ENCODE data around the gene RNF2. TPM values are rescaled to one million over a fixed set of nuclear protein-coding genes. Genes with fewer than 3 reads are reported as not detected.

Gene RNF2
- polyA plus RNA-seq, 3 donors, result 15.5 to 25.2 (median 19.3) TPM

DNA sequence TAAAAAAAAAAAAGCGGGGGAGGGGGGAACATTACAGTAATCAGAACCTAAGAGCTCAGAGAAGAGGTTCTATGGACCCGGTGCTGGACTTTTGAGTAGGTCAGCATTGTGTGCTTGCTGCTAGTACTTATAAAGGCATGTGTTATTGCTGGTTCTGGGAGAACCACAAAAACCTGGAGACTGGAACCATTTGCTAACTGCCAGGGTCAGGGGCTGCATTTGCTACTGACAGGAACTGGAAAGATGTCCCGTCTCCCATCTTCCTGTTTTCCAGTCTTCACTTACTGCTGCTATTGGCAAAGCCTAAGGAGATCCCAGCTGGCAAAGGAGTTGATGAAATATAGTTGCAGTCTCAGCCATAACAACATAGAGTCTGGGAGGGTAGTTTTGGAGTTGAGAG lies 4.3 kb downstream of the RNF2 start:
- Histone ChIP-seq H3K79me2 (ENCODE audit: insufficient read depth, low read length) (peaks cover 87% of the 10 kb centered on the region), H3K4me3 (replicated peaks in 1 of 3; ENCODE audit: low read depth in 2 of 3, low read length in 3 of 3) (no peak overlapping the region), H3K4me1 (ENCODE audit: control insufficient read depth in 1 of 2, insufficient read depth in 2 of 2, low read length in 2 of 2) (peaks cover 27 to 41% of the 10 kb centered on the region in 2 donors), H4K20me1 (ENCODE audit: insufficient read depth, low read length) (peaks cover 81% of the 10 kb centered on the region), H2AFZ (ENCODE audit: insufficient read depth, low read depth, low read length, poor library complexity, severe bottlenecking) (no peak overlapping the region), H3K27ac (ENCODE audit: low read depth in 1 of 2, low read length in 2 of 2) (no peak overlapping the region), H3K9me3 (replicated peaks in 1 of 2; ENCODE audit: control insufficient read depth in 1 of 2, insufficient read depth in 1 of 2, low read length in 2 of 2) (peaks cover 0 to 3% of the 10 kb centered on the region in 2 donors), H3K36me3 (replicated peaks in 1 of 2; ENCODE audit: control insufficient read depth in 1 of 2, insufficient read depth in 2 of 2, low read length in 2 of 2) (peaks cover 0 to 7% of the 10 kb centered on the region in 2 donors), H3K9ac (ENCODE audit: insufficient read depth, low read length, poor library complexity, severe bottlenecking) (no peak overlapping the region), H3K27me3 (ENCODE audit: control insufficient read depth in 2 of 2, insufficient read depth in 2 of 2, low read length in 2 of 2) (no peaks in the 10 kb centered on the region), H3K4me2 (replicated peaks; ENCODE audit: extremely low read depth, low read length, poor library complexity, severe bottlenecking) (no peak overlapping the region)
- Mint-ChIP-seq H3K9me3 (peaks cover 0 to 4% (median 0%) of the 10 kb centered on the region in 7 donors), H3K36me3 (peaks cover 9 to 17% of the 10 kb centered on the region in 2 donors), H3K4me1 (peaks cover 55% of the 10 kb centered on the region), H3K27me3 (ENCODE audit: low read depth in 3 of 3) (no peaks in the 10 kb centered on the region), H3K27ac (peak overlapping the region in 1 of 7 donors; percentile 11), H3K4me3 (no peak overlapping the region)
- intact Hi-C loops (cut with micrococcal nuclease), result no loop called here
- no peak for DNase-seq
- WGBS (ENCODE audit: insufficient coverage), result 100% methylated on average over 2 of the region's 3 CpGs
- TF ChIP-seq, protein P1, sequence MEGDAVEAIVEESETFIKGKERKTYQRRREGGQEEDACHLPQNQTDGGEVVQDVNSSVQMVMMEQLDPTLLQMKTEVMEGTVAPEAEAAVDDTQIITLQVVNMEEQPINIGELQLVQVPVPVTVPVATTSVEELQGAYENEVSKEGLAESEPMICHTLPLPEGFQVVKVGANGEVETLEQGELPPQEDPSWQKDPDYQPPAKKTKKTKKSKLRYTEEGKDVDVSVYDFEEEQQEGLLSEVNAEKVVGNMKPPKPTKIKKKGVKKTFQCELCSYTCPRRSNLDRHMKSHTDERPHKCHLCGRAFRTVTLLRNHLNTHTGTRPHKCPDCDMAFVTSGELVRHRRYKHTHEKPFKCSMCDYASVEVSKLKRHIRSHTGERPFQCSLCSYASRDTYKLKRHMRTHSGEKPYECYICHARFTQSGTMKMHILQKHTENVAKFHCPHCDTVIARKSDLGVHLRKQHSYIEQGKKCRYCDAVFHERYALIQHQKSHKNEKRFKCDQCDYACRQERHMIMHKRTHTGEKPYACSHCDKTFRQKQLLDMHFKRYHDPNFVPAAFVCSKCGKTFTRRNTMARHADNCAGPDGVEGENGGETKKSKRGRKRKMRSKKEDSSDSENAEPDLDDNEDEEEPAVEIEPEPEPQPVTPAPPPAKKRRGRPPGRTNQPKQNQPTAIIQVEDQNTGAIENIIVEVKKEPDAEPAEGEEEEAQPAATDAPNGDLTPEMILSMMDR (IDR thresholded peaks at IDR 0.05), result no peak

DNA sequence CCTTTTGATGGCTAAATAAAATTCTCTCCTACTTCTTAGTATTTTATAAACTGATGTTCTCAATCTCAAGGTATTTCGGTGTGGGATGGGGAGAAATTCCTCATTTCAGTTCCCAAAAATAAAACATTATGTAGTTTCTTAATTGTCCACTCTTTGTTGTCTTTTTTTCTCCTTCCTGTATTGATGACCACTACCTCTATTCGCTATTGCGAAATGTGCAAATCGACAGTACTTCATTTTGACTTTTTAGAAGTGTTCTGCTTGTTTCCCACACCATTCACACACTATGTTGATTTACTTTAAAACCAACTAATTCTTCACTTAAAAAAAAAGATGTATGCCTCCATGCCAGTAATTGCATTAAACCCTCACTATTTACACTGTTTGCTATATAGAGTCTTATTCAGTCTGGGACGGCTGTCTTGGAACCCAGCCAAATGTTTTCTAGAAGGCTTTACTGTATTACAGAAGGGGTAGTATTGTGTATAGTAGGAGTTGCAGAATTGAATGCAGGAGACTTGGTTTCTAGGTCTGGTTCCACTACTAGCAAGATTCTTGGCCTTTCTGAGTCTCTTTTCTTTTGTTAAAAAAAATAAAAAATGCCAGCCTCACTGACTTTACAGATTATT lies 5.6 kb downstream of the RNF2 start:
- peaks cover 9 to 17% of the 10 kb centered on the region in 2 donors for H3K36me3 Mint-ChIP-seq
- H3K4me1 Mint-ChIP-seq, result peaks cover 54% of the 10 kb centered on the region
- H3K79me2 ChIP-seq (ENCODE audit: insufficient read depth, low read length), result peaks cover 100% of the 10 kb centered on the region
- intact Hi-C loops (cut with micrococcal nuclease), result no loop called here
- WGBS (ENCODE audit: insufficient coverage), result 14% methylated on average over 3 of the region's 5 CpGs
- no peak overlapping the region for H3K9ac ChIP-seq (ENCODE audit: insufficient read depth, low read length, poor library complexity, severe bottlenecking)
- H3K4me1 ChIP-seq (ENCODE audit: control insufficient read depth in 1 of 2, insufficient read depth in 2 of 2, low read length in 2 of 2), result peaks cover 27 to 36% of the 10 kb centered on the region in 2 donors
- no peaks in the 10 kb centered on the region for H3K27me3 Mint-ChIP-seq (ENCODE audit: low read depth in 3 of 3)
- TF ChIP-seq, protein P1 (IDR thresholded peaks at IDR 0.05), result no peak
- H3K27ac Mint-ChIP-seq, result peak overlapping the region in 2 of 7 donors; percentile 20
- peak overlapping the region in 1 of 3 experiments; percentile 41 for H3K4me3 ChIP-seq (replicated peaks in 1 of 3; ENCODE audit: low read depth in 2 of 3, low read length in 3 of 3)
- H3K9me3 Mint-ChIP-seq, result peaks cover 0 to 4% (median 0%) of the 10 kb centered on the region in 7 donors
- H3K4me3 Mint-ChIP-seq, result peak overlapping the region in 1 of 2 donors; percentile 58
- no peak overlapping the region for H2AFZ ChIP-seq (ENCODE audit: insufficient read depth, low read depth, low read length, poor library complexity, severe bottlenecking)
- H4K20me1 ChIP-seq (ENCODE audit: insufficient read depth, low read length), result peaks cover 93% of the 10 kb centered on the region
- peaks cover 0 to 7% of the 10 kb centered on the region in 2 donors for H3K36me3 ChIP-seq (replicated peaks in 1 of 2; ENCODE audit: control insufficient read depth in 1 of 2, insufficient read depth in 2 of 2, low read length in 2 of 2)
- no peaks in the 10 kb centered on the region for H3K27me3 ChIP-seq (ENCODE audit: control insufficient read depth in 2 of 2, insufficient read depth in 2 of 2, low read length in 2 of 2)
- H3K9me3 ChIP-seq (replicated peaks in 1 of 2; ENCODE audit: control insufficient read depth in 1 of 2, insufficient read depth in 1 of 2, low read length in 2 of 2), result peaks cover 0 to 3% of the 10 kb centered on the region in 2 donors
- peak overlapping the region; percentile 61 for H3K4me2 ChIP-seq (replicated peaks; ENCODE audit: extremely low read depth, low read length, poor library complexity, severe bottlenecking)
- DNase-seq, result peak in 2 of 3 donors; percentile 48 to 58
- H3K27ac ChIP-seq (ENCODE audit: low read depth in 1 of 2, low read length in 2 of 2), result no peak overlapping the region
